ENCODE data around the gene WNK2.

Gene WNK2

GRCh38 chr9:93167185-93167584, 16.8 kb upstream of the WNK2 start:
- Histone ChIP-seq H3K36me3 (ENCODE audit: insufficient read depth, low read depth, low read length) (no peaks in the 10 kb centered on the region), H3K4me1 (ENCODE audit: insufficient read depth, low read length) (no peaks in the 10 kb centered on the region), H3K9ac (ENCODE audit: low read depth, low read length) (no peak overlapping the region), H3K27ac (ENCODE audit: low read length) (no peak overlapping the region), H3K27me3 (ENCODE audit: insufficient read depth, low read length) (no peaks in the 10 kb centered on the region), H3K4me3 (ENCODE audit: low read length) (no peak overlapping the region), H3K9me3 (ENCODE audit: insufficient read depth, low read depth, low read length) (no peaks in the 10 kb centered on the region)

GRCh38 chr9:93167838-93168237, 16.1 kb upstream of the WNK2 start:
- Histone ChIP-seq H3K36me3 (ENCODE audit: insufficient read depth, low read depth, low read length) (no peaks in the 10 kb centered on the region), H3K4me1 (ENCODE audit: insufficient read depth, low read length) (no peaks in the 10 kb centered on the region), H3K4me3 (ENCODE audit: low read length) (no peak overlapping the region), H3K27ac (ENCODE audit: low read length) (no peak overlapping the region), H3K9ac (ENCODE audit: low read depth, low read length) (no peak overlapping the region), H3K9me3 (ENCODE audit: insufficient read depth, low read depth, low read length) (no peaks in the 10 kb centered on the region), H3K27me3 (ENCODE audit: insufficient read depth, low read length) (no peaks in the 10 kb centered on the region)

- no peaks in the 10 kb centered on the region for H3K9me3 ChIP-seq (ENCODE audit: insufficient read depth, low read depth, low read length)
- H3K36me3 ChIP-seq (ENCODE audit: insufficient read depth, low read depth, low read length): no peaks in the 10 kb centered on the region
- H3K4me1 ChIP-seq (ENCODE audit: insufficient read depth, low read length): no peaks in the 10 kb centered on the region
- no peak overlapping the region for H3K4me3 ChIP-seq (ENCODE audit: low read length)
- no peaks in the 10 kb centered on the region for H3K27me3 ChIP-seq (ENCODE audit: insufficient read depth, low read length)
- no peak overlapping the region for H3K9ac ChIP-seq (ENCODE audit: low read depth, low read length)
- H3K27ac ChIP-seq (ENCODE audit: low read length): no peak overlapping the region
These were observed 15.4 kb upstream of the WNK2 start for GRCh38 chr9:93168581-93168980.

- Histone ChIP-seq H3K9me3 (ENCODE audit: insufficient read depth, low read depth, low read length) (no peaks in the 10 kb centered on the region), H3K9ac (ENCODE audit: low read depth, low read length) (no peak overlapping the region), H3K36me3 (ENCODE audit: insufficient read depth, low read depth, low read length) (no peaks in the 10 kb centered on the region), H3K4me1 (ENCODE audit: insufficient read depth, low read length) (no peaks in the 10 kb centered on the region), H3K27ac (ENCODE audit: low read length) (no peak overlapping the region), H3K4me3 (ENCODE audit: low read length) (no peak overlapping the region), H3K27me3 (ENCODE audit: insufficient read depth, low read length) (no peaks in the 10 kb centered on the region)
These were observed 14.5 kb upstream of the WNK2 start for GRCh38 chr9:93169444-93169843.

GRCh38 chr9:93170571-93170970, 13.4 kb upstream of the WNK2 start:
- Histone ChIP-seq H3K9ac (ENCODE audit: low read depth, low read length) (no peak overlapping the region), H3K36me3 (ENCODE audit: insufficient read depth, low read depth, low read length) (no peaks in the 10 kb centered on the region)

GRCh38 chr9:93171261-93171990, 12.5 kb upstream of the WNK2 start:
- H3K9ac ChIP-seq (ENCODE audit: low read depth, low read length): no peak overlapping the region
- no peaks in the 10 kb centered on the region for H3K36me3 ChIP-seq (ENCODE audit: insufficient read depth, low read depth, low read length)

More at GRCh38 chr9:93170571-93170970, 13.4 kb upstream of the WNK2 start:
- Histone ChIP-seq H3K27ac (ENCODE audit: low read length) (no peak overlapping the region), H3K4me3 (ENCODE audit: low read length) (no peak overlapping the region), H3K4me1 (ENCODE audit: insufficient read depth, low read length) (no peaks in the 10 kb centered on the region), H3K9me3 (ENCODE audit: insufficient read depth, low read depth, low read length) (no peaks in the 10 kb centered on the region), H3K27me3 (ENCODE audit: insufficient read depth, low read length) (no peaks in the 10 kb centered on the region)

GRCh38 chr9:93172666-93173364, 11.1 kb upstream of the WNK2 start:
- Histone ChIP-seq H3K4me3 (ENCODE audit: low read length) (no peak overlapping the region), H3K27me3 (ENCODE audit: insufficient read depth, low read length) (no peaks in the 10 kb centered on the region; the same call in 1 of the 2 replicates), H3K9ac (ENCODE audit: low read depth, low read length) (no peak overlapping the region), H3K4me1 (ENCODE audit: insufficient read depth, low read length) (no peaks in the 10 kb centered on the region), H3K36me3 (ENCODE audit: insufficient read depth, low read depth, low read length) (no peaks in the 10 kb centered on the region), H3K9me3 (ENCODE audit: insufficient read depth, low read depth, low read length) (no peaks in the 10 kb centered on the region), H3K27ac (ENCODE audit: low read length) (no peak overlapping the region)

More at GRCh38 chr9:93171261-93171990, 12.5 kb upstream of the WNK2 start:
- H3K4me3 ChIP-seq (ENCODE audit: low read length): no peak overlapping the region
- H3K4me1 ChIP-seq (ENCODE audit: insufficient read depth, low read length): no peaks in the 10 kb centered on the region
- H3K9me3 ChIP-seq (ENCODE audit: insufficient read depth, low read depth, low read length): no peaks in the 10 kb centered on the region
- no peak overlapping the region for H3K27ac ChIP-seq (ENCODE audit: low read length)
- no peaks in the 10 kb centered on the region for H3K27me3 ChIP-seq (ENCODE audit: insufficient read depth, low read length)

- H3K9ac ChIP-seq (ENCODE audit: low read depth, low read length): no peak overlapping the region
- no peaks in the 10 kb centered on the region for H3K4me1 ChIP-seq (ENCODE audit: insufficient read depth, low read length)
- H3K27me3 ChIP-seq (ENCODE audit: insufficient read depth, low read length): no peaks in the 10 kb centered on the region; the same call in 1 of the 2 replicates
- H3K4me3 ChIP-seq (ENCODE audit: low read length): no peak overlapping the region
- no peaks in the 10 kb centered on the region for H3K9me3 ChIP-seq (ENCODE audit: insufficient read depth, low read depth, low read length)
- no peaks in the 10 kb centered on the region for H3K36me3 ChIP-seq (ENCODE audit: insufficient read depth, low read depth, low read length)
- no peak overlapping the region for H3K27ac ChIP-seq (ENCODE audit: low read length)
These were observed 10.4 kb upstream of the WNK2 start for GRCh38 chr9:93173365-93174051.

GRCh38 chr9:93174976-93175375, 9.0 kb upstream of the WNK2 start:
- H3K27ac ChIP-seq (ENCODE audit: low read length): no peak overlapping the region
- no peak overlapping the region for H3K4me3 ChIP-seq (ENCODE audit: low read length)
- H3K9ac ChIP-seq (ENCODE audit: low read depth, low read length): no peak overlapping the region
- H3K27me3 ChIP-seq (ENCODE audit: insufficient read depth, low read length): no peaks in the 10 kb centered on the region; the same call in 1 of the 2 replicates
- H3K4me1 ChIP-seq (ENCODE audit: insufficient read depth, low read length): no peaks in the 10 kb centered on the region
- H3K36me3 ChIP-seq (ENCODE audit: insufficient read depth, low read depth, low read length): no peaks in the 10 kb centered on the region
- no peaks in the 10 kb centered on the region for H3K9me3 ChIP-seq (ENCODE audit: insufficient read depth, low read depth, low read length)

GRCh38 chr9:93177676-93178075, 6.3 kb upstream of the WNK2 start:
- Histone ChIP-seq H3K9ac (ENCODE audit: low read depth, low read length) (no peak overlapping the region), H3K4me1 (ENCODE audit: insufficient read depth, low read length) (no peaks in the 10 kb centered on the region), H3K27ac (ENCODE audit: low read length) (no peak overlapping the region), H3K36me3 (ENCODE audit: insufficient read depth, low read depth, low read length) (no peaks in the 10 kb centered on the region), H3K4me3 (ENCODE audit: low read length) (no peak overlapping the region), H3K27me3 (ENCODE audit: insufficient read depth, low read length) (peaks cover 23% of the 10 kb centered on the region), H3K9me3 (ENCODE audit: insufficient read depth, low read depth, low read length) (no peaks in the 10 kb centered on the region)

- no peaks in the 10 kb centered on the region for H3K4me1 ChIP-seq (ENCODE audit: insufficient read depth, low read length)
- no peaks in the 10 kb centered on the region for H3K9me3 ChIP-seq (ENCODE audit: insufficient read depth, low read depth, low read length)
- H3K27me3 ChIP-seq (ENCODE audit: insufficient read depth, low read length): peaks cover 35% of the 10 kb centered on the region
- H3K4me3 ChIP-seq (ENCODE audit: low read length): no peak overlapping the region
- no peaks in the 10 kb centered on the region for H3K36me3 ChIP-seq (ENCODE audit: insufficient read depth, low read depth, low read length)
- no peak overlapping the region for H3K27ac ChIP-seq (ENCODE audit: low read length)
- no peak overlapping the region for H3K9ac ChIP-seq (ENCODE audit: low read depth, low read length)
These were observed 4.8 kb upstream of the WNK2 start for GRCh38 chr9:93178851-93179786.
